ENCODE measurements around the gene CD99L2. TPM values are rescaled to one million over a fixed set of nuclear protein-coding genes. Genes with fewer than 3 reads are reported as not detected.
A peak's percentile ranks its signal among the peaks of the same experiment; 100 is the strongest.

Gene CD99L2
- total and polyA plus RNA-seq, 2 experiments from 2014 or later: 37.9 to 71.7 TPM

GRCh38 chrX:150752124-150752523 is 146.3 kb downstream of the CD99L2 start:
- Histone ChIP-seq H2AFZ (no peak overlapping the region), H3F3A (ENCODE audit: insufficient read depth) (no peaks in the 10 kb centered on the region), H3K9me3 (ENCODE audit: low read depth) (no peaks in the 10 kb centered on the region), H4K20me1 (ENCODE audit: insufficient read depth) (no peaks in the 10 kb centered on the region), H3K9me2 (ENCODE audit: insufficient read depth) (no peaks in the 10 kb centered on the region), H3K27ac (no peak overlapping the region), H3K9ac (no peak overlapping the region), H3K27me3 (replicated peaks; ENCODE audit: insufficient read depth) (no peaks in the 10 kb centered on the region), H3K4me1 (ENCODE audit: insufficient read depth) (no peaks in the 10 kb centered on the region), H3K36me3 (ENCODE audit: low read depth) (no peaks in the 10 kb centered on the region), H3K4me3 (no peak overlapping the region), H3K79me2 (ENCODE audit: insufficient read depth) (no peaks in the 10 kb centered on the region), H3K4me2 (ENCODE audit: unreplicated experiment) (no peak overlapping the region)
- no peak for DNase-seq
- 95% methylated on average over 2 to 3 of the region's 3 CpGs for WGBS, 2 experiments (ENCODE audit: low coverage in 1 of 2, low lambda C conversion rate in 2 of 2, missing lambda C conversion rate in 2 of 2)
- no peak for TF ChIP-seq EZH2phosphoT487 (IDR thresholded peaks at IDR 0.05; ENCODE audit: insufficient read depth, low read depth)
- no peak for TF ChIP-seq EZH2 (IDR thresholded peaks at IDR 0.05; ENCODE audit: insufficient read depth, poor library complexity, severe bottlenecking)
- in situ Hi-C loops (cut with MboI): no loop called here

- Histone ChIP-seq H3K79me2 (ENCODE audit: insufficient read depth) (no peaks in the 10 kb centered on the region), H3K27ac (no peak overlapping the region), H2AFZ (no peak overlapping the region), H3K9ac (no peak overlapping the region), H3F3A (ENCODE audit: insufficient read depth) (peaks cover 11% of the 10 kb centered on the region), H3K36me3 (ENCODE audit: low read depth) (no peaks in the 10 kb centered on the region), H3K4me3 (no peak overlapping the region), H3K4me2 (ENCODE audit: unreplicated experiment) (no peak overlapping the region), H3K9me2 (ENCODE audit: insufficient read depth) (no peaks in the 10 kb centered on the region), H3K27me3 (replicated peaks; ENCODE audit: insufficient read depth) (no peaks in the 10 kb centered on the region), H3K9me3 (ENCODE audit: low read depth) (no peaks in the 10 kb centered on the region), H4K20me1 (ENCODE audit: insufficient read depth) (no peaks in the 10 kb centered on the region), H3K4me1 (ENCODE audit: insufficient read depth) (peaks cover 10% of the 10 kb centered on the region)
- no peak for TF ChIP-seq EZH2 (IDR thresholded peaks at IDR 0.05; ENCODE audit: insufficient read depth, poor library complexity, severe bottlenecking)
- no peak for TF ChIP-seq EZH2phosphoT487 (IDR thresholded peaks at IDR 0.05; ENCODE audit: insufficient read depth, low read depth)
- DNase-seq: no peak
- 91 to 92% methylated on average over 9 of the region's 9 CpGs for WGBS, 2 experiments (ENCODE audit: low coverage in 1 of 2, low lambda C conversion rate in 2 of 2, missing lambda C conversion rate in 2 of 2)
- in situ Hi-C loops (cut with MboI): no loop called here
These were observed 162.0 kb downstream of the CD99L2 start for GRCh38 chrX:150736475-150736874.

DNA sequence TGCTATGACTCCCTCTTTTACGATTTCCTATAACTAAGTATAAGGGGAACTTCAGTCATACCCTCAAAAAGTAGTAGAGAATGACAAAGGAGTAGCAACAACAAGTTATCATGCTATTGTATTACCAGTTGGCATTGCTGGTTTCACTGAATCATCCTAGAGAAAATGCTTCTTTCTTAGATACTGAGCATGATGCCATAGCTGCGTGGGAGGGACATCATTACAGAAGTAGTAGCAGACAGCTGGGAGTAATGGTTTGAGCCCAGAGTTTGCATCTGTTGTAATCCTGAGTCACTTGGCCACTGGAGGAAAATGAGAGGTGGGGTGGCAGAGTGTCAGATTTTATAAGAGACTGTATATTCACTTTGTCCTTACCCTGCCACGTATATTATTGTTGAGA is 166.7 kb downstream of the CD99L2 start:
- H3K79me2 ChIP-seq (ENCODE audit: insufficient read depth): no peaks in the 10 kb centered on the region
- H3K27me3 ChIP-seq (replicated peaks; ENCODE audit: insufficient read depth): no peaks in the 10 kb centered on the region
- no peaks in the 10 kb centered on the region for H3K9me2 ChIP-seq (ENCODE audit: insufficient read depth)
- peak; percentile 97 for DNase-seq
- in situ Hi-C loops (cut with MboI): no loop called here
- no peak overlapping the region for H2AFZ ChIP-seq
- H3K36me3 ChIP-seq (ENCODE audit: low read depth): no peaks in the 10 kb centered on the region
- peak overlapping the region; percentile 55; the same call in 1 of the 2 replicates for H3K4me3 ChIP-seq
- TF ChIP-seq EZH2phosphoT487 (IDR thresholded peaks at IDR 0.05; ENCODE audit: insufficient read depth, low read depth): no peak
- TF ChIP-seq EZH2 (IDR thresholded peaks at IDR 0.05; ENCODE audit: insufficient read depth, poor library complexity, severe bottlenecking): no peak
- WGBS, 2 experiments (ENCODE audit: low coverage in 1 of 2, low lambda C conversion rate in 2 of 2, missing lambda C conversion rate in 2 of 2): 2 to 3% methylated on average over 3 of the region's 3 CpGs
- H3K27ac ChIP-seq: peak overlapping the region; percentile 99
- H3K9ac ChIP-seq: peak overlapping the region; percentile 78
- peak overlapping the region; percentile 83 for H3K4me2 ChIP-seq (ENCODE audit: unreplicated experiment)
- H3K9me3 ChIP-seq (ENCODE audit: low read depth): no peaks in the 10 kb centered on the region
- H4K20me1 ChIP-seq (ENCODE audit: insufficient read depth): no peaks in the 10 kb centered on the region
- peaks cover 25% of the 10 kb centered on the region for H3F3A ChIP-seq (ENCODE audit: insufficient read depth)
- H3K4me1 ChIP-seq (ENCODE audit: insufficient read depth): peaks cover 25% of the 10 kb centered on the region

- Histone ChIP-seq H3F3A (ENCODE audit: insufficient read depth) (peaks cover 25% of the 10 kb centered on the region), H3K4me2 (ENCODE audit: unreplicated experiment) (peak overlapping the region; percentile 83), H3K9ac (peak overlapping the region; percentile 77), H3K4me1 (ENCODE audit: insufficient read depth) (peaks cover 25% of the 10 kb centered on the region), H4K20me1 (ENCODE audit: insufficient read depth) (no peaks in the 10 kb centered on the region), H2AFZ (no peak overlapping the region), H3K9me3 (ENCODE audit: low read depth) (no peaks in the 10 kb centered on the region), H3K79me2 (ENCODE audit: insufficient read depth) (no peaks in the 10 kb centered on the region; the same call in 1 of the 2 replicates), H3K9me2 (ENCODE audit: insufficient read depth) (no peaks in the 10 kb centered on the region), H3K27me3 (replicated peaks; ENCODE audit: insufficient read depth) (no peaks in the 10 kb centered on the region), H3K27ac (peak overlapping the region; percentile 99), H3K36me3 (ENCODE audit: low read depth) (no peaks in the 10 kb centered on the region), H3K4me3 (peak overlapping the region; percentile 55)
- TF ChIP-seq EZH2phosphoT487 (IDR thresholded peaks at IDR 0.05; ENCODE audit: insufficient read depth, low read depth) (no peak), EZH2 (IDR thresholded peaks at IDR 0.05; ENCODE audit: insufficient read depth, poor library complexity, severe bottlenecking) (no peak)
- 1 to 2% methylated on average over 6 of the region's 6 CpGs for WGBS, 2 experiments (ENCODE audit: low coverage in 1 of 2, low lambda C conversion rate in 2 of 2, missing lambda C conversion rate in 2 of 2)
- peak; percentile 89 for DNase-seq
- in situ Hi-C loops (cut with MboI): no loop called here
These were observed 167.7 kb downstream of the CD99L2 start for GRCh38 chrX:150730719-150731118.

GRCh38 chrX:150729956-150730355 is 168.5 kb downstream of the CD99L2 start:
- in situ Hi-C loops (cut with MboI): no loop called here
- H3K4me3 ChIP-seq: no peak overlapping the region
- peaks cover 25% of the 10 kb centered on the region for H3F3A ChIP-seq (ENCODE audit: insufficient read depth)
- H3K9me3 ChIP-seq (ENCODE audit: low read depth): no peaks in the 10 kb centered on the region
- TF ChIP-seq EZH2 (IDR thresholded peaks at IDR 0.05; ENCODE audit: insufficient read depth, poor library complexity, severe bottlenecking) (no peak), EZH2phosphoT487 (IDR thresholded peaks at IDR 0.05; ENCODE audit: insufficient read depth, low read depth) (no peak)
- no peak overlapping the region for H3K4me2 ChIP-seq (ENCODE audit: unreplicated experiment)
- no peak overlapping the region for H3K9ac ChIP-seq
- WGBS, 2 experiments (ENCODE audit: low coverage in 1 of 2, low lambda C conversion rate in 2 of 2, missing lambda C conversion rate in 2 of 2): 95 to 97% methylated on average over 5 of the region's 5 CpGs
- no peaks in the 10 kb centered on the region for H3K36me3 ChIP-seq (ENCODE audit: low read depth)
- DNase-seq: no peak
- no peaks in the 10 kb centered on the region for H3K27me3 ChIP-seq (replicated peaks; ENCODE audit: insufficient read depth)
- peak overlapping the region; percentile 99; the same call in 1 of the 2 replicates for H3K27ac ChIP-seq
- peaks cover 25% of the 10 kb centered on the region for H3K4me1 ChIP-seq (ENCODE audit: insufficient read depth)
- no peaks in the 10 kb centered on the region for H4K20me1 ChIP-seq (ENCODE audit: insufficient read depth)
- no peak overlapping the region for H2AFZ ChIP-seq
- H3K79me2 ChIP-seq (ENCODE audit: insufficient read depth): no peaks in the 10 kb centered on the region; the same call in 1 of the 2 replicates
- no peaks in the 10 kb centered on the region for H3K9me2 ChIP-seq (ENCODE audit: insufficient read depth)

All from GM23248 (cell line).